GM23338 (cell line): ENCODE results near the gene RIN3.

ENCODE experiments used
- CREB1 ChIP-seq: fragments of 250-450 bp; sonication (Bioruptor Pico); IDR thresholded peaks from 2 replicates; pipeline ENCODE4 v1.5.0; 2020; ENCODE audit warnings: low read depth, mild to moderate bottlenecking, moderate library complexity
- POLR2AphosphoS5 ChIP-seq: IDR thresholded peaks from 2 replicates; pipeline ENCODE4 v1.6.1; 2016; ENCODE audit warnings: antibody characterized with exemption, low read depth
- STAT1 ChIP-seq: IDR thresholded peaks from one replicate; pipeline ENCODE4 v1.6.1; 2016; ENCODE audit warnings: antibody characterized with exemption; ENCODE audit not compliant: unreplicated experiment
- TF ChIP-seq, protein P1 (sequence below): IDR thresholded peaks from one replicate; pipeline ENCODE4 v1.6.1; 2018; ENCODE audit warnings: antibody characterized with exemption; ENCODE audit not compliant: unreplicated experiment
- TF ChIP-seq, protein P2 (sequence below), 2 experiments: fragments of 200-600 bp in 1 of 2; sonication (generic) in 1 of 2; conservative IDR thresholded peaks; 2 replicates each; pipeline versions ENCODE4 v1.5.1 to v1.6.1; 2016 to 2017; ENCODE audit warnings: antibody characterized with exemption in 2 of 2, low read depth in 2 of 2, mild to moderate bottlenecking in 2 of 2, moderate library complexity in 1 of 2

DNA sequence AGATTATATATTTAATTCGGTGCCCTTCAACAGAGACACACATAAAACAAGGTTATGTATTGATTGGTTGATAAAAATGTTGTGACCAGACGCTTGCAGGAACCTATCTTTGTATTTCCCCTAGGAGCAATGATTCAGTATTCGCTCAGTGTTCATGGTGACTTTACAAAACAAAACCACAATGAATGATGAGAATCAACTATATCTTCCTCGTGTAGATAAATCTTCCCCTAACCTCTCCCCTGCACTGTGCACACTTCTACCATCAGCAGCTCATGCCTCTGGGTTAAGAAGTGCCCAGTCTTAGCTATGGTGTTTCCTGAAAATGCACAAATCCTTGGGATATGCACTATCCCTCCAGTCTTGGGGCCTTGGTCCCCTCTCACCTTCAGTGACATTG lies 16.3 kb downstream of the RIN3 start:
- TF ChIP-seq, protein P1, sequence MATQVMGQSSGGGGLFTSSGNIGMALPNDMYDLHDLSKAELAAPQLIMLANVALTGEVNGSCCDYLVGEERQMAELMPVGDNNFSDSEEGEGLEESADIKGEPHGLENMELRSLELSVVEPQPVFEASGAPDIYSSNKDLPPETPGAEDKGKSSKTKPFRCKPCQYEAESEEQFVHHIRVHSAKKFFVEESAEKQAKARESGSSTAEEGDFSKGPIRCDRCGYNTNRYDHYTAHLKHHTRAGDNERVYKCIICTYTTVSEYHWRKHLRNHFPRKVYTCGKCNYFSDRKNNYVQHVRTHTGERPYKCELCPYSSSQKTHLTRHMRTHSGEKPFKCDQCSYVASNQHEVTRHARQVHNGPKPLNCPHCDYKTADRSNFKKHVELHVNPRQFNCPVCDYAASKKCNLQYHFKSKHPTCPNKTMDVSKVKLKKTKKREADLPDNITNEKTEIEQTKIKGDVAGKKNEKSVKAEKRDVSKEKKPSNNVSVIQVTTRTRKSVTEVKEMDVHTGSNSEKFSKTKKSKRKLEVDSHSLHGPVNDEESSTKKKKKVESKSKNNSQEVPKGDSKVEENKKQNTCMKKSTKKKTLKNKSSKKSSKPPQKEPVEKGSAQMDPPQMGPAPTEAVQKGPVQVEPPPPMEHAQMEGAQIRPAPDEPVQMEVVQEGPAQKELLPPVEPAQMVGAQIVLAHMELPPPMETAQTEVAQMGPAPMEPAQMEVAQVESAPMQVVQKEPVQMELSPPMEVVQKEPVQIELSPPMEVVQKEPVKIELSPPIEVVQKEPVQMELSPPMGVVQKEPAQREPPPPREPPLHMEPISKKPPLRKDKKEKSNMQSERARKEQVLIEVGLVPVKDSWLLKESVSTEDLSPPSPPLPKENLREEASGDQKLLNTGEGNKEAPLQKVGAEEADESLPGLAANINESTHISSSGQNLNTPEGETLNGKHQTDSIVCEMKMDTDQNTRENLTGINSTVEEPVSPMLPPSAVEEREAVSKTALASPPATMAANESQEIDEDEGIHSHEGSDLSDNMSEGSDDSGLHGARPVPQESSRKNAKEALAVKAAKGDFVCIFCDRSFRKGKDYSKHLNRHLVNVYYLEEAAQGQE: no peak
- TF ChIP-seq, protein P2, sequence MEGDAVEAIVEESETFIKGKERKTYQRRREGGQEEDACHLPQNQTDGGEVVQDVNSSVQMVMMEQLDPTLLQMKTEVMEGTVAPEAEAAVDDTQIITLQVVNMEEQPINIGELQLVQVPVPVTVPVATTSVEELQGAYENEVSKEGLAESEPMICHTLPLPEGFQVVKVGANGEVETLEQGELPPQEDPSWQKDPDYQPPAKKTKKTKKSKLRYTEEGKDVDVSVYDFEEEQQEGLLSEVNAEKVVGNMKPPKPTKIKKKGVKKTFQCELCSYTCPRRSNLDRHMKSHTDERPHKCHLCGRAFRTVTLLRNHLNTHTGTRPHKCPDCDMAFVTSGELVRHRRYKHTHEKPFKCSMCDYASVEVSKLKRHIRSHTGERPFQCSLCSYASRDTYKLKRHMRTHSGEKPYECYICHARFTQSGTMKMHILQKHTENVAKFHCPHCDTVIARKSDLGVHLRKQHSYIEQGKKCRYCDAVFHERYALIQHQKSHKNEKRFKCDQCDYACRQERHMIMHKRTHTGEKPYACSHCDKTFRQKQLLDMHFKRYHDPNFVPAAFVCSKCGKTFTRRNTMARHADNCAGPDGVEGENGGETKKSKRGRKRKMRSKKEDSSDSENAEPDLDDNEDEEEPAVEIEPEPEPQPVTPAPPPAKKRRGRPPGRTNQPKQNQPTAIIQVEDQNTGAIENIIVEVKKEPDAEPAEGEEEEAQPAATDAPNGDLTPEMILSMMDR (conservative IDR thresholded peaks at IDR 0.05; ENCODE audit: low read depth in 2 of 2): no peak
- TF ChIP-seq STAT1 (no peak), CREB1 (CRISPR knock-in tag) (no peak), POLR2AphosphoS5 (no peak)
